ENCODE measurements around the gene TIMM13. TPM values are rescaled to one million over a fixed set of nuclear protein-coding genes. Genes with fewer than 3 reads are reported as not detected.

TIMM13 gene
- total RNA-seq, 3 donors from 2014 or later: 27.7 to 34.4 (median 28.1) TPM

GRCh38 chr19:2389594-2389993, 37.8 kb downstream of the TIMM13 start:
- Histone ChIP-seq H3K4me1 (no peaks in the 10 kb centered on the region), H3K27ac (no peak overlapping the region), H3K9me3 (no peaks in the 10 kb centered on the region), H3K27me3 (no peaks in the 10 kb centered on the region), H3K36me3 (no peaks in the 10 kb centered on the region), H3K4me3 (no peak overlapping the region)
- intact Hi-C loops (cut with DNase I; ENCODE audit: low total_unique reads): no loop called here
- no peak for DNase-seq (ENCODE audit: low spot score in 2 of 2)
- no peak for TF ChIP-seq POLR2A (IDR thresholded peaks at IDR 0.05)
- TF ChIP-seq CTCF (IDR thresholded peaks at IDR 0.05): no peak
- no peak for TF ChIP-seq POLR2AphosphoS5 (IDR thresholded peaks at IDR 0.05)

- H3K9me3 ChIP-seq: no peaks in the 10 kb centered on the region
- no peak for TF ChIP-seq CTCF (IDR thresholded peaks at IDR 0.05)
- no peak for TF ChIP-seq POLR2AphosphoS5 (IDR thresholded peaks at IDR 0.05)
- TF ChIP-seq POLR2A (IDR thresholded peaks at IDR 0.05): no peak
- no peak overlapping the region for H3K4me3 ChIP-seq
- H3K27me3 ChIP-seq: no peaks in the 10 kb centered on the region
- intact Hi-C loops (cut with DNase I; ENCODE audit: low total_unique reads): no loop called here
- no peak for DNase-seq (ENCODE audit: low spot score in 2 of 2)
- no peaks in the 10 kb centered on the region for H3K4me1 ChIP-seq
- H3K36me3 ChIP-seq: no peaks in the 10 kb centered on the region
- no peak overlapping the region for H3K27ac ChIP-seq
These were observed 39.8 kb downstream of the TIMM13 start for GRCh38 chr19:2387367-2388288.

- intact Hi-C loops (cut with DNase I; ENCODE audit: low total_unique reads): no loop called here
- Histone ChIP-seq H3K27ac (no peak overlapping the region), H3K9me3 (peaks cover 0 to 7% of the 10 kb centered on the region in 2 donors), H3K27me3 (no peaks in the 10 kb centered on the region), H3K4me1 (no peaks in the 10 kb centered on the region), H3K36me3 (no peaks in the 10 kb centered on the region), H3K4me3 (peak overlapping the region in 2 of 3 donors; percentile 30 to 57)
- peak; percentile 66 to 78 for DNase-seq (ENCODE audit: low spot score in 2 of 2)
- TF ChIP-seq POLR2AphosphoS5 (IDR thresholded peaks at IDR 0.05) (no peak), POLR2A (IDR thresholded peaks at IDR 0.05) (no peak), CTCF (IDR thresholded peaks at IDR 0.05) (no peak)
These were observed 42.2 kb downstream of the TIMM13 start for GRCh38 chr19:2385053-2385721.

- no peak for DNase-seq (ENCODE audit: low spot score in 2 of 2)
- peaks cover 0 to 7% of the 10 kb centered on the region in 2 donors for H3K9me3 ChIP-seq
- no peaks in the 10 kb centered on the region for H3K36me3 ChIP-seq
- H3K27me3 ChIP-seq: no peaks in the 10 kb centered on the region
- H3K4me3 ChIP-seq: no peak overlapping the region
- TF ChIP-seq CTCF (IDR thresholded peaks at IDR 0.05) (no peak), POLR2AphosphoS5 (IDR thresholded peaks at IDR 0.05) (no peak), POLR2A (IDR thresholded peaks at IDR 0.05) (no peak)
- H3K27ac ChIP-seq: no peak overlapping the region
- intact Hi-C loops (cut with DNase I; ENCODE audit: low total_unique reads): no loop called here
- H3K4me1 ChIP-seq: no peaks in the 10 kb centered on the region
These were observed 44.7 kb downstream of the TIMM13 start for GRCh38 chr19:2382530-2383222.

Measured in breast epithelium (tissue), 4 donors.